ENCODE data around the gene AFM.

DNA sequence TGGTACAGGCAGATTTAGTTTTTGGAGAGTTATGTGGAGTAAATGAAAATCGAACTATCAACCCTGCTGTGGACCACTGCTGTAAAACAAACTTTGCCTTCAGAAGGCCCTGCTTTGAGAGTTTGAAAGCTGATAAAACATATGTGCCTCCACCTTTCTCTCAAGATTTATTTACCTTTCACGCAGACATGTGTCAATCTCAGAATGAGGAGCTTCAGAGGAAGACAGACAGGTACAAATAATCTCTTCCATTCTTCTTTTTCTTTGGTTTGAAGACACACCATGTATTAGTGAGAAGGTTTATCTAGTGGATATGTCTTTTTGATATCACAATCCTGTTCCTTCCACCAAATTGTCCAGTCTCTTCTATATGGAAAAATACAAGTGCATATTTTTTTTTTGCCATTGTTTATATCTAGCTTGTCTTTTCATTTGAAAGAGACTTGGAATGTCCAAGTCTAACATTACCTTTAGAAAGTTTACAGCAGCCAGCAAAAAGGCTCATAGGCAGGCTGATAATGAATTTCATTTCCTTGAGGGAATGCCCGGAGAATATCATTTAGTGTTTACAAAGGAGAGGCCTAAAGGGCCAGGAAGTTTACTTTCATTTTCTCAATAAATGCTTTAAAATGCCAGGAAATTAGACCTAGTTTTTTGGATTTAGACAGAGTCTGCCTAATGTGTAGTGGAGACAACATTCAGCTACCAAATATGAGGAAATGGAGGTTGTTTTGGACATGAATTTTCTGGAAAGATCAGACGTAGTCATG, 18.6 kb downstream of the AFM start:
- TF ChIP-seq EZH2 (IDR thresholded peaks at IDR 0.05) (no peak), JUND (IDR thresholded peaks at IDR 0.05) (no peak), CTCF (IDR thresholded peaks at IDR 0.05 in 2 of 3, conservative IDR thresholded peaks at IDR 0.05 in 1 of 3; ENCODE audit: borderline replicate concordance in 1 of 3, insufficient read depth in 1 of 3, low read depth in 2 of 3, low read length in 2 of 3) (no peak), POLR2AphosphoS5 (IDR thresholded peaks at IDR 0.05; ENCODE audit: low read depth, low read length) (no peak), ATF3 (IDR thresholded peaks at IDR 0.05) (no peak), SP1 (IDR thresholded peaks at IDR 0.05; ENCODE audit: low read depth) (no peak), EZH2phosphoT487 (IDR thresholded peaks at IDR 0.05; ENCODE audit: borderline replicate concordance) (no peak)

Data from HCT116 (cell line).